Measurements from ENCODE around the gene PRPF6.

Gene PRPF6

GRCh38 chr20:64050261-64051032, 69.5 kb downstream of the PRPF6 start:
- no peak for DNase-seq

GRCh38 chr20:64051033-64051452, 70.1 kb downstream of the PRPF6 start:
- DNase-seq, result no peak

- no peak for DNase-seq
Measured at GRCh38 chr20:64051561-64052325, 70.8 kb downstream of the PRPF6 start.

- no peak for DNase-seq
Measured at GRCh38 chr20:64052326-64052722, 71.4 kb downstream of the PRPF6 start.

GRCh38 chr20:64052987-64053840, 72.3 kb downstream of the PRPF6 start:
- no peak for DNase-seq

GRCh38 chr20:64053841-64054661, 73.1 kb downstream of the PRPF6 start:
- no peak for DNase-seq

- DNase-seq, result no peak
Measured at GRCh38 chr20:64055396-64055892, 74.5 kb downstream of the PRPF6 start.

GRCh38 chr20:64055893-64056638, 75.1 kb downstream of the PRPF6 start:
- DNase-seq, result peak; percentile 22

- no peak for DNase-seq
Measured at GRCh38 chr20:64056639-64056888, 75.6 kb downstream of the PRPF6 start.

GRCh38 chr20:64056889-64057627, 76.1 kb downstream of the PRPF6 start:
- DNase-seq, result no peak

GRCh38 chr20:64057628-64058498, 76.9 kb downstream of the PRPF6 start:
- DNase-seq, result peak; percentile 40

- no peak for DNase-seq
Measured at GRCh38 chr20:64058536-64058935, 77.6 kb downstream of the PRPF6 start.

- DNase-seq, result no peak
Measured at GRCh38 chr20:64062276-64062595, 81.3 kb downstream of the PRPF6 start.

- peak; percentile 83 for DNase-seq
Measured at GRCh38 chr20:64062596-64063388, 81.9 kb downstream of the PRPF6 start, which contains the start of gene TCEA2. TSS of gene TCEA2 (plus strand) at chr20:64063198. CDS start at chr20:64063313, 115 bp downstream.

GRCh38 chr20:64063389-64064144, 82.6 kb downstream of the PRPF6 start:
- no peak for DNase-seq

GRCh38 chr20:64064145-64064698, 83.3 kb downstream of the PRPF6 start:
- DNase-seq, result no peak

GRCh38 chr20:64065062-64065973, 84.4 kb downstream of the PRPF6 start:
- DNase-seq, result no peak

All from NCI-H1694 (cell line).